Measurements from ENCODE around the gene DIS3L2. TPM values are rescaled to one million over a fixed set of nuclear protein-coding genes. Genes with fewer than 3 reads are reported as not detected.

DIS3L2 gene
- total RNA-seq, 1 donor from 2014 or later: 32.2 TPM

DNA sequence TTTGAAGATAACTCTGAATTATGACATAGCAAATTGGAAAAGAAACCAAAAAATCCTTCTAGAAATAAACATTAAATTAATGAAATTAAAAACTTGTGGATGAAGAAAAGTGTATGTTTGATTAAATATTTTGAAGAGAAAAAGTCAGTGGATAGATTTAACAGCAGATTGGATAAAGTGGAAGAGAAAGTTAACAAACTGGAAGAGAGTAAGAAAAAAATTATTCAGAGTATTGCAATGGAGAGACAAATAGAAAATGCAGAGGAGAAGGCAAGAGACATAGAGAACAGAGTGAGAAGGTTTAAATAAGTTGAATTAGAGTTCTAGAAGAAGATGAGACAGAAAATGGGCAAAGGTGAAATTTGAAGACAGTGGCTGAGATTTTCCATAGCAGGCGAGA, 162.8 kb downstream of the DIS3L2 start:
- TF ChIP-seq, protein P1, sequence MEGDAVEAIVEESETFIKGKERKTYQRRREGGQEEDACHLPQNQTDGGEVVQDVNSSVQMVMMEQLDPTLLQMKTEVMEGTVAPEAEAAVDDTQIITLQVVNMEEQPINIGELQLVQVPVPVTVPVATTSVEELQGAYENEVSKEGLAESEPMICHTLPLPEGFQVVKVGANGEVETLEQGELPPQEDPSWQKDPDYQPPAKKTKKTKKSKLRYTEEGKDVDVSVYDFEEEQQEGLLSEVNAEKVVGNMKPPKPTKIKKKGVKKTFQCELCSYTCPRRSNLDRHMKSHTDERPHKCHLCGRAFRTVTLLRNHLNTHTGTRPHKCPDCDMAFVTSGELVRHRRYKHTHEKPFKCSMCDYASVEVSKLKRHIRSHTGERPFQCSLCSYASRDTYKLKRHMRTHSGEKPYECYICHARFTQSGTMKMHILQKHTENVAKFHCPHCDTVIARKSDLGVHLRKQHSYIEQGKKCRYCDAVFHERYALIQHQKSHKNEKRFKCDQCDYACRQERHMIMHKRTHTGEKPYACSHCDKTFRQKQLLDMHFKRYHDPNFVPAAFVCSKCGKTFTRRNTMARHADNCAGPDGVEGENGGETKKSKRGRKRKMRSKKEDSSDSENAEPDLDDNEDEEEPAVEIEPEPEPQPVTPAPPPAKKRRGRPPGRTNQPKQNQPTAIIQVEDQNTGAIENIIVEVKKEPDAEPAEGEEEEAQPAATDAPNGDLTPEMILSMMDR (IDR thresholded peaks at IDR 0.05): no peak
- TF ChIP-seq POLR2A (IDR thresholded peaks at IDR 0.05): no peak
- TF ChIP-seq POLR2AphosphoS5 (IDR thresholded peaks at IDR 0.05; ENCODE audit: insufficient read depth in 1 of 2, low read depth in 1 of 2): no peak
- H3K9me3 ChIP-seq: no peaks in the 10 kb centered on the region
- H3K36me3 ChIP-seq: no peaks in the 10 kb centered on the region
- no peak overlapping the region for H3K4me3 ChIP-seq
- no peaks in the 10 kb centered on the region for H3K4me1 ChIP-seq
- no peaks in the 10 kb centered on the region for H3K27me3 ChIP-seq
- DNase-seq (ENCODE audit: extremely low spot score in 2 of 2): no peak
- no peak overlapping the region for H3K27ac ChIP-seq
- intact Hi-C loops (cut with DNase I): no loop called here

DNA sequence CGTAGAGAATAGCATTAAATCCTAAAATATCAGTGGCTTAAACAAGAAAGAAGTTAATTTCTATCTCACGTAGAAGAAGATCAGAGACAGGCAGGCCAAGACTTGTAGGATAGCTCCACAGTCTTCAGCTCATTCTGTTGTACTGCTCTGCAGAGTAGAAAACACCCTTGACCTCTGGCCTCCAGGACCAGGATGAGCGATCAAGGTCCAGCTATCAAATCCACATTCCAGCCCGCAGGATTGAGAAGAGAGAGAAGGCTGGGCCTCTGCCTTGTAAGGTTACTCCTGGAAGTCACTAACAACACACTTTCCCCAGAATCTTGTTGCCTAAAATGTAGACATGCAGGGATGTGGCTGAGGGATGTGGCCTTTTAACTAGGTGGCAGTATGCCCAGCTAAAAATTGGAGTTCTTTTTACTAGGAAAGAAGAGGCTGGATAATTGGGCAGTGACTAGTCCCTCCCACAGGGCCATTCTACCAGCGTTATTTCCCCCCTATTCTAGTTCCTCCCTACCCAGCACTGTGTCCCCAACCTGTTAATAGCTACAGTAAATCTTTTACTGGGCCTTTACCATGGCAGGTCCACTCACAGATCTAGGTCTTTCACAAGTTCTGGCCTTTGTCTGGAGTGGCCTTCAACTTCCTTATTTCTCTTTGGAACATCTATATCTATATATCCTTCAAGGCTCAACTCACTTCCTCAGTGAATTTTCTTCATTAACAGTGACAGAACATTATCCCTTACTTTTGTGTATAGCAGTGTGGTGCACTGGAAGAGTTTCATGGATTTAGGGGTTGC, 165.0 kb downstream of the DIS3L2 start:
- TF ChIP-seq POLR2A (IDR thresholded peaks at IDR 0.05) (no peak), POLR2AphosphoS5 (IDR thresholded peaks at IDR 0.05; ENCODE audit: insufficient read depth in 1 of 2, low read depth in 1 of 2) (no peak)
- TF ChIP-seq, protein P1 (IDR thresholded peaks at IDR 0.05): no peak
- intact Hi-C loops (cut with DNase I): no loop called here
- Histone ChIP-seq H3K36me3 (no peaks in the 10 kb centered on the region), H3K27ac (no peak overlapping the region), H3K4me1 (no peaks in the 10 kb centered on the region), H3K9me3 (no peaks in the 10 kb centered on the region), H3K27me3 (no peaks in the 10 kb centered on the region), H3K4me3 (no peak overlapping the region)
- no peak for DNase-seq (ENCODE audit: extremely low spot score in 2 of 2)

DNA sequence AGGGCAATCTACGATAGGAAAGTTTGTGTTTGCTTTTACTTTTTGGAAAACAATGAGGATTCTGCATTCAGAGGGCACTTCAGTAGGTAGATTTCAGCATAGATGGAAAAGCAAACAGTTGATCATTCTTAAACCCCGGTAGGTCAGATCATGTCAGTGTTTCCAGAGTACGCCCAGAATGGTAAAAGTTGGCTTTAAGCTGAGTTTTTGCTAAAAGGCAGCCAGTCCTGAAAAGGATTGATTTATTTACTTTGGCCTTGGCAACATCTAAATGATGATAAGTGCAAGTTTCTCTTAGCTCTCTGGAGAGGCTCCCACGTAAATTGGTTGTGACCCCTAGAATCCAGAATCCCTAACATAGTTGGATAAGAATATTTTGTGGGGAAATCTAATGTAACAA, 168.0 kb downstream of the DIS3L2 start:
- TF ChIP-seq, protein P1 (IDR thresholded peaks at IDR 0.05): no peak
- no peak for TF ChIP-seq POLR2A (IDR thresholded peaks at IDR 0.05)
- no peak for TF ChIP-seq POLR2AphosphoS5 (IDR thresholded peaks at IDR 0.05; ENCODE audit: insufficient read depth in 1 of 2, low read depth in 1 of 2)
- no peak for DNase-seq (ENCODE audit: extremely low spot score in 2 of 2)
- Histone ChIP-seq H3K4me1 (no peaks in the 10 kb centered on the region), H3K36me3 (peaks cover 0 to 14% of the 10 kb centered on the region in 2 donors), H3K9me3 (no peaks in the 10 kb centered on the region), H3K27me3 (no peaks in the 10 kb centered on the region), H3K27ac (no peak overlapping the region), H3K4me3 (no peak overlapping the region)
- intact Hi-C loops (cut with DNase I): no loop called here

DNA sequence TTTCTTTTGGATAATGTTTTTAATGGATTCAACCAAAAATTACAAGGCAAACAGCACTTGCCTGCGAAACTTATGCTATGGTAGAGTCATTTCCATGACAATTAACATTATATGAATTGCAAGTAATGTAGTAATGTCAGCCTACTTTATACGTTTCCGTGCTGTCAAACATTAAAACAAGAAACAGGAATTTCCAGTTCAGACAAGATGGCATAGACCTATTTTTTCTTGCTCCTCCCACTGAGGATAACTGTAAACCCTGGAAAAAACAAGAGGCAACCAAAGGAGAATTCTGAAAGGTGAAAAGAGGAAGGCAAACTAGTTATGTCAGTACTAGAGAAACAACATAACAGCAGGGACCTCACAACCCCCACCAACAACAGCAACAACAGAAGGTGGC, 170.7 kb downstream of the DIS3L2 start:
- no peak for DNase-seq (ENCODE audit: extremely low spot score in 2 of 2)

More for the DNA sequence above, 170.7 kb downstream of the DIS3L2 start:
- intact Hi-C loops (cut with DNase I): no loop called here
- no peaks in the 10 kb centered on the region for H3K4me1 ChIP-seq
- H3K27ac ChIP-seq: no peak overlapping the region
- peaks cover 0 to 14% of the 10 kb centered on the region in 2 donors for H3K36me3 ChIP-seq
- no peak for TF ChIP-seq POLR2A (IDR thresholded peaks at IDR 0.05)
- TF ChIP-seq, protein P1 (IDR thresholded peaks at IDR 0.05): no peak
- TF ChIP-seq POLR2AphosphoS5 (IDR thresholded peaks at IDR 0.05; ENCODE audit: insufficient read depth in 1 of 2, low read depth in 1 of 2): no peak
- no peaks in the 10 kb centered on the region for H3K27me3 ChIP-seq
- H3K9me3 ChIP-seq: no peaks in the 10 kb centered on the region
- H3K4me3 ChIP-seq: no peak overlapping the region
